ENCODE measurements around the gene NMRAL1. TPM values are rescaled to one million over a fixed set of nuclear protein-coding genes. Genes with fewer than 3 reads are reported as not detected.

The NMRAL1 gene
- total and polyA plus RNA-seq, 4 donors, result 23.5 to 69.1 (median 28.6) TPM

- H3K4me1 ChIP-seq (ENCODE audit: control insufficient read depth in 1 of 2, insufficient read depth in 2 of 2, low read length in 2 of 2), result no peaks in the 10 kb centered on the region
- 73 to 92% methylated on average over 1 of the region's 1 CpG for WGBS, 2 donors
Observed at GRCh38 chr16:4481963-4482362, 7.5 kb upstream of the NMRAL1 start.

GRCh38 chr16:4481526-4481925 lies 7.1 kb upstream of the NMRAL1 start:
- Histone ChIP-seq H3K4me3 (ENCODE audit: low read length in 2 of 2) (no peak overlapping the region), H3K27me3 (ENCODE audit: control insufficient read depth in 1 of 2, insufficient read depth in 2 of 2, low read length in 1 of 2) (no peaks in the 10 kb centered on the region), H3K27ac (ENCODE audit: low read depth in 1 of 2, low read length in 2 of 2) (no peak overlapping the region), H3K4me1 (ENCODE audit: control insufficient read depth in 1 of 2, insufficient read depth in 2 of 2, low read length in 2 of 2) (no peaks in the 10 kb centered on the region), H3K9me3 (ENCODE audit: control insufficient read depth, low read length) (no peaks in the 10 kb centered on the region), H3K36me3 (ENCODE audit: control insufficient read depth in 1 of 2, insufficient read depth in 2 of 2, low read length in 1 of 2) (peaks cover 0 to 2% of the 10 kb centered on the region in 2 donors)
- WGBS, 2 donors, result 73 to 79% methylated on average over 2 of the region's 2 CpGs
- intact Hi-C loops (cut with DNase I), result no loop called here
- ATAC-seq (ENCODE audit: low FRiP score), result no peak
- DNase-seq, result no peak

More at GRCh38 chr16:4481963-4482362, 7.5 kb upstream of the NMRAL1 start:
- no peak for ATAC-seq (ENCODE audit: low FRiP score)
- no peak overlapping the region for H3K27ac ChIP-seq (ENCODE audit: low read depth in 1 of 2, low read length in 2 of 2)
- H3K36me3 ChIP-seq (ENCODE audit: control insufficient read depth in 1 of 2, insufficient read depth in 2 of 2, low read length in 1 of 2), result peaks cover 0 to 2% of the 10 kb centered on the region in 2 donors
- H3K4me3 ChIP-seq (ENCODE audit: low read length in 2 of 2), result no peak overlapping the region
- no peaks in the 10 kb centered on the region for H3K27me3 ChIP-seq (ENCODE audit: control insufficient read depth in 1 of 2, insufficient read depth in 2 of 2, low read length in 1 of 2)
- intact Hi-C loops (cut with DNase I), result no loop called here
- DNase-seq, result no peak
- H3K9me3 ChIP-seq (ENCODE audit: control insufficient read depth, low read length), result no peaks in the 10 kb centered on the region

GRCh38 chr16:4477966-4478365 lies 3.5 kb upstream of the NMRAL1 start:
- Histone ChIP-seq H3K4me1 (ENCODE audit: control insufficient read depth in 1 of 2, insufficient read depth in 2 of 2, low read length in 2 of 2) (no peaks in the 10 kb centered on the region), H3K9me3 (ENCODE audit: control insufficient read depth, low read length) (no peaks in the 10 kb centered on the region), H3K27me3 (ENCODE audit: control insufficient read depth in 1 of 2, insufficient read depth in 2 of 2, low read length in 1 of 2) (no peaks in the 10 kb centered on the region), H3K4me3 (ENCODE audit: low read length in 2 of 2) (no peak overlapping the region), H3K36me3 (ENCODE audit: control insufficient read depth in 1 of 2, insufficient read depth in 2 of 2, low read length in 1 of 2) (peaks cover 0 to 2% of the 10 kb centered on the region in 2 donors), H3K27ac (ENCODE audit: low read depth in 1 of 2, low read length in 2 of 2) (no peak overlapping the region)
- 33 to 40% methylated on average over 2 of the region's 2 CpGs for WGBS, 2 donors
- DNase-seq (no peak), ATAC-seq (ENCODE audit: low FRiP score) (no peak)
- intact Hi-C loops (cut with DNase I), result loop anchor here in 1 of 2 donors (5.0 kb wide), 1 partner anchor 59 kb away; the partner anchor contains the start of gene CDIP1

- WGBS, 2 donors, result 5 to 6% methylated on average over 56 to 70 of the region's 70 CpGs
- Histone ChIP-seq H3K27ac (ENCODE audit: low read depth in 1 of 2, low read length in 2 of 2) (no peak within 1 kb of the TSS), H3K36me3 (ENCODE audit: control insufficient read depth in 1 of 2, insufficient read depth in 2 of 2, low read length in 1 of 2) (no peaks in the 10 kb centered on the region), H3K27me3 (ENCODE audit: control insufficient read depth in 1 of 2, insufficient read depth in 2 of 2, low read length in 1 of 2) (no peaks in the 10 kb centered on the region), H3K9me3 (ENCODE audit: control insufficient read depth, low read length) (no peaks in the 10 kb centered on the region), H3K4me1 (ENCODE audit: control insufficient read depth in 1 of 2, insufficient read depth in 2 of 2, low read length in 2 of 2) (no peaks in the 10 kb centered on the region), H3K4me3 (ENCODE audit: low read length in 2 of 2) (peak within 1 kb of the TSS; percentile 56 to 69)
- intact Hi-C loops (cut with DNase I), result loop anchor here in 1 of 2 donors (5.0 kb wide), 1 partner anchor 61 kb away; the partner anchor contains the start of gene CDIP1
- ATAC-seq (ENCODE audit: low FRiP score), result peak; percentile 96
- peak; percentile 94 to 96 for DNase-seq
Observed at GRCh38 chr16:4475880-4476788, 1.7 kb upstream of the NMRAL1 start, which contains the start of gene HMOX2. Gene HMOX2, plus strand, starts transcription at chr16:4476398. Its CDS starts 29,127 bp downstream, at chr16:4505525.

GRCh38 chr16:4472880-4473279 lies 1.5 kb downstream of the NMRAL1 start:
- no peak overlapping the region for H3K27ac ChIP-seq (ENCODE audit: low read depth in 1 of 2, low read length in 2 of 2)
- ATAC-seq (ENCODE audit: low FRiP score), result no peak

GRCh38 chr16:4471869-4472268 lies 2.6 kb downstream of the NMRAL1 start:
- intact Hi-C loops (cut with DNase I), result no loop called here
- no peaks in the 10 kb centered on the region for H3K9me3 ChIP-seq (ENCODE audit: control insufficient read depth, low read length)
- no peak overlapping the region for H3K4me3 ChIP-seq (ENCODE audit: low read length in 2 of 2)
- no peak overlapping the region for H3K27ac ChIP-seq (ENCODE audit: low read depth in 1 of 2, low read length in 2 of 2)
- 90 to 93% methylated on average over 5 of the region's 5 CpGs for WGBS, 2 donors
- ATAC-seq (ENCODE audit: low FRiP score) (no peak), DNase-seq (no peak)
- H3K36me3 ChIP-seq (ENCODE audit: control insufficient read depth in 1 of 2, insufficient read depth in 2 of 2, low read length in 1 of 2), result no peaks in the 10 kb centered on the region
- no peaks in the 10 kb centered on the region for H3K27me3 ChIP-seq (ENCODE audit: control insufficient read depth in 1 of 2, insufficient read depth in 2 of 2, low read length in 1 of 2)
- H3K4me1 ChIP-seq (ENCODE audit: control insufficient read depth in 1 of 2, insufficient read depth in 2 of 2, low read length in 2 of 2), result no peaks in the 10 kb centered on the region

More at GRCh38 chr16:4472880-4473279, 1.5 kb downstream of the NMRAL1 start:
- DNase-seq, result no peak
- intact Hi-C loops (cut with DNase I), result no loop called here
- H3K36me3 ChIP-seq (ENCODE audit: control insufficient read depth in 1 of 2, insufficient read depth in 2 of 2, low read length in 1 of 2), result no peaks in the 10 kb centered on the region
- H3K4me1 ChIP-seq (ENCODE audit: control insufficient read depth in 1 of 2, insufficient read depth in 2 of 2, low read length in 2 of 2), result no peaks in the 10 kb centered on the region
- 64 to 70% methylated on average over 4 of the region's 4 CpGs for WGBS, 2 donors
- H3K9me3 ChIP-seq (ENCODE audit: control insufficient read depth, low read length), result no peaks in the 10 kb centered on the region
- H3K4me3 ChIP-seq (ENCODE audit: low read length in 2 of 2), result no peak overlapping the region
- H3K27me3 ChIP-seq (ENCODE audit: control insufficient read depth in 1 of 2, insufficient read depth in 2 of 2, low read length in 1 of 2), result no peaks in the 10 kb centered on the region

GRCh38 chr16:4468972-4469371 lies 5.5 kb downstream of the NMRAL1 start:
- H3K27ac ChIP-seq (ENCODE audit: low read depth in 1 of 2, low read length in 2 of 2), result no peak overlapping the region
- H3K4me1 ChIP-seq (ENCODE audit: control insufficient read depth in 1 of 2, insufficient read depth in 2 of 2, low read length in 2 of 2), result no peaks in the 10 kb centered on the region
- DNase-seq (no peak), ATAC-seq (ENCODE audit: low FRiP score) (no peak)
- intact Hi-C loops (cut with DNase I), result no loop called here
- no peaks in the 10 kb centered on the region for H3K27me3 ChIP-seq (ENCODE audit: control insufficient read depth in 1 of 2, insufficient read depth in 2 of 2, low read length in 1 of 2)
- 89 to 90% methylated on average over 10 of the region's 10 CpGs for WGBS, 2 donors
- no peak overlapping the region for H3K4me3 ChIP-seq (ENCODE audit: low read length in 2 of 2)
- H3K9me3 ChIP-seq (ENCODE audit: control insufficient read depth, low read length), result no peaks in the 10 kb centered on the region
- no peaks in the 10 kb centered on the region for H3K36me3 ChIP-seq (ENCODE audit: control insufficient read depth in 1 of 2, insufficient read depth in 2 of 2, low read length in 1 of 2)

GRCh38 chr16:4467916-4468315 lies 6.5 kb downstream of the NMRAL1 start:
- Histone ChIP-seq H3K27me3 (ENCODE audit: control insufficient read depth in 1 of 2, insufficient read depth in 2 of 2, low read length in 1 of 2) (no peaks in the 10 kb centered on the region), H3K36me3 (ENCODE audit: control insufficient read depth in 1 of 2, insufficient read depth in 2 of 2, low read length in 1 of 2) (no peaks in the 10 kb centered on the region), H3K4me1 (ENCODE audit: control insufficient read depth in 1 of 2, insufficient read depth in 2 of 2, low read length in 2 of 2) (no peaks in the 10 kb centered on the region), H3K27ac (ENCODE audit: low read depth in 1 of 2, low read length in 2 of 2) (no peak overlapping the region), H3K4me3 (ENCODE audit: low read length in 2 of 2) (no peak overlapping the region), H3K9me3 (ENCODE audit: control insufficient read depth, low read length) (no peaks in the 10 kb centered on the region)
- DNase-seq, result no peak
- no peak for ATAC-seq (ENCODE audit: low FRiP score)
- intact Hi-C loops (cut with DNase I), result no loop called here
- WGBS, 2 donors, result 96% methylated on average over 16 of the region's 16 CpGs
